Caco-2 (cell line): ENCODE data around the gene TMEM205. TPM values are rescaled to one million over a fixed set of nuclear protein-coding genes. Genes with fewer than 3 reads are reported as not detected.

Experiments used
- BruUV-seq: library from RNA; stranded (reverse); fragments of 400-500 nt; replicated peaks from 2 replicates; lab custom pipeline; 2021; lab: Mats Ljungman, UMichigan
- CTCF ChIA-PET: fragments of 300-600 bp; sonication (Branson Sonifier 250); formaldehyde crosslinking; loops from one replicate; lab custom pipeline; 2022; ENCODE audit warnings: antibody characterized with exemption; lab: Charles Lee
- POLR2A ChIA-PET: fragments of 300-600 bp; sonication (Branson Sonifier 250); formaldehyde crosslinking; loops from one replicate; lab custom pipeline; 2022; ENCODE audit warnings: antibody characterized with exemption; lab: Charles Lee
- DNase-seq, 2 experiments: peaks; one replicate each; pipeline versions ENCODE4 v3.0.0 to v3.0.0-alpha.2; 2020 to 2022
- H3K27me3 ChIP-seq: replicated peaks from 2 replicates; pipeline ENCODE4 v1.6.0; 2011; ENCODE audit warnings: low read length; ENCODE audit not compliant: control insufficient read depth, insufficient read depth
- H3K36me3 ChIP-seq: 2 replicates; pipeline ENCODE4 v1.5.1; 2011; ENCODE audit warnings: low read length; ENCODE audit not compliant: control insufficient read depth, insufficient read depth
- H3K4me1 ChIP-seq: fragments of 250-450 bp; sonication (Bioruptor Pico); 2 replicates; pipeline ENCODE4 v1.5.1; 2020; ENCODE audit warnings: mild to moderate bottlenecking
- H3K4me3 ChIP-seq: 2 replicates; pipeline ENCODE4 v1.5.1; 2011; ENCODE audit warnings: low read depth, mild to moderate bottlenecking, control low read depth, low read length
- H3K9me3 ChIP-seq: fragments of 250-450 bp; sonication (Bioruptor Pico); 2 replicates; pipeline ENCODE4 v1.5.1; 2020; ENCODE audit warnings: mild to moderate bottlenecking, moderate library complexity
- H3K27ac Mint-ChIP-seq: one replicate; pipeline ENCODE4 v1.8.0; 2022; ENCODE audit warnings: mixed read lengths; ENCODE audit not compliant: unreplicated experiment
- H3K27me3 Mint-ChIP-seq: one replicate; pipeline ENCODE4 v1.8.0; 2022; ENCODE audit warnings: mixed read lengths; ENCODE audit not compliant: insufficient read depth, unreplicated experiment
- H3K36me3 Mint-ChIP-seq: one replicate; pipeline ENCODE4 v1.8.0; 2022; ENCODE audit warnings: mild to moderate bottlenecking, mixed read lengths; ENCODE audit not compliant: insufficient read depth, unreplicated experiment
- H3K4me1 Mint-ChIP-seq: one replicate; pipeline ENCODE4 v1.8.0; 2022; ENCODE audit warnings: low read depth, mixed read lengths; ENCODE audit not compliant: unreplicated experiment
- H3K4me3 Mint-ChIP-seq: one replicate; pipeline ENCODE4 v1.8.0; 2022; ENCODE audit warnings: mild to moderate bottlenecking, moderate library complexity, mixed read lengths; ENCODE audit not compliant: unreplicated experiment
- H3K9me3 Mint-ChIP-seq: one replicate; pipeline ENCODE4 v1.8.0; 2022; ENCODE audit warnings: mixed read lengths; ENCODE audit not compliant: unreplicated experiment
- intact Hi-C: fragments of 100-400 bp; cut with micrococcal nuclease; formaldehyde crosslinking; loops from one replicate; pipeline ENCODE4 v1.10.0; 2022; ENCODE audit not compliant: unreplicated experiment
- total RNA-seq: library from RNA; stranded (reverse); gene quantifications from 2 replicates; pipeline ENCODE4 v1.2.3, GENCODE V29; 2022
- TF ChIP-seq, protein P1 (sequence below), 2 experiments: fragments of 200-600 bp in 1 of 2; IDR thresholded peaks; 1 replicate in 1 of 2; 2 replicates in 1 of 2; pipeline versions ENCODE4 v1.5.1 to v1.8.0; 2011 to 2022; ENCODE audit warnings: antibody characterized with exemption in 1 of 2, control low read depth in 1 of 2, inconsistent platforms in 1 of 2, low read depth in 1 of 2, low read length in 1 of 2, mild to moderate bottlenecking in 1 of 2, moderate library complexity in 1 of 2; ENCODE audit not compliant: insufficient read depth in 1 of 2, severe bottlenecking in 1 of 2, unreplicated experiment in 1 of 2

Gene TMEM205
- total RNA-seq, 1 experiment from 2014 or later: 68.3 TPM

DNA sequence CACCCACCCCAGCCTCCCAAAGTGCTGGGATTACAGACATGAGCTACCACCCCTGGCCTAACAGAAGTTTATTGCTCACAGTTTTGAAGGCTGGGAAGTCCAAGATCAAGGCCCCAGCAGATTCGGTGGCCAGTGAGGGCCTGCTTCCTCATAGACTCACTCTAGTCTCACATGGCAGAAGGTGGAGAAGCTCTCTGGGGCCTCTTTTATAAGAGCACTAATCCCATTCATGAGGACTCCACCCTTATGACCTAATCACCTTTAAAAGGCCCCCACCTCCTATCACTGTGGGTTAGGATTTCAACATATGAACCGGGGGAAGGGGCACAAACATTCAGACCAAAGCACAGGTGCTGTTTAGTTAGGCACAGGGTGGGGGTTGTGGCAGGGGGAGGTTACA is 21.5 kb upstream of the TMEM205 start:
- H3K4me1 ChIP-seq: no peaks in the 10 kb centered on the region
- no peaks in the 10 kb centered on the region for H3K9me3 ChIP-seq
- H3K27ac Mint-ChIP-seq: no peak overlapping the region
- H3K9me3 Mint-ChIP-seq: no peaks in the 10 kb centered on the region
- no peak overlapping the region for H3K4me3 Mint-ChIP-seq
- DNase-seq: no peak
- CTCF ChIA-PET: no interaction called here
- no peaks in the 10 kb centered on the region for H3K27me3 Mint-ChIP-seq
- POLR2A ChIA-PET: no interaction called here
- no TSS peak for BruUV-seq
- H3K4me1 Mint-ChIP-seq: no peaks in the 10 kb centered on the region
- H3K27me3 ChIP-seq: no peaks in the 10 kb centered on the region
- H3K36me3 ChIP-seq: no peaks in the 10 kb centered on the region
- TF ChIP-seq, protein P1, sequence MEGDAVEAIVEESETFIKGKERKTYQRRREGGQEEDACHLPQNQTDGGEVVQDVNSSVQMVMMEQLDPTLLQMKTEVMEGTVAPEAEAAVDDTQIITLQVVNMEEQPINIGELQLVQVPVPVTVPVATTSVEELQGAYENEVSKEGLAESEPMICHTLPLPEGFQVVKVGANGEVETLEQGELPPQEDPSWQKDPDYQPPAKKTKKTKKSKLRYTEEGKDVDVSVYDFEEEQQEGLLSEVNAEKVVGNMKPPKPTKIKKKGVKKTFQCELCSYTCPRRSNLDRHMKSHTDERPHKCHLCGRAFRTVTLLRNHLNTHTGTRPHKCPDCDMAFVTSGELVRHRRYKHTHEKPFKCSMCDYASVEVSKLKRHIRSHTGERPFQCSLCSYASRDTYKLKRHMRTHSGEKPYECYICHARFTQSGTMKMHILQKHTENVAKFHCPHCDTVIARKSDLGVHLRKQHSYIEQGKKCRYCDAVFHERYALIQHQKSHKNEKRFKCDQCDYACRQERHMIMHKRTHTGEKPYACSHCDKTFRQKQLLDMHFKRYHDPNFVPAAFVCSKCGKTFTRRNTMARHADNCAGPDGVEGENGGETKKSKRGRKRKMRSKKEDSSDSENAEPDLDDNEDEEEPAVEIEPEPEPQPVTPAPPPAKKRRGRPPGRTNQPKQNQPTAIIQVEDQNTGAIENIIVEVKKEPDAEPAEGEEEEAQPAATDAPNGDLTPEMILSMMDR (IDR thresholded peaks at IDR 0.05; ENCODE audit: insufficient read depth in 1 of 2, low read depth in 1 of 2, low read length in 1 of 2, severe bottlenecking in 1 of 2, unreplicated experiment in 1 of 2): no peak
- intact Hi-C loops: no loop called here
- H3K36me3 Mint-ChIP-seq: peaks cover 14% of the 10 kb centered on the region
- no peak overlapping the region for H3K4me3 ChIP-seq

DNA sequence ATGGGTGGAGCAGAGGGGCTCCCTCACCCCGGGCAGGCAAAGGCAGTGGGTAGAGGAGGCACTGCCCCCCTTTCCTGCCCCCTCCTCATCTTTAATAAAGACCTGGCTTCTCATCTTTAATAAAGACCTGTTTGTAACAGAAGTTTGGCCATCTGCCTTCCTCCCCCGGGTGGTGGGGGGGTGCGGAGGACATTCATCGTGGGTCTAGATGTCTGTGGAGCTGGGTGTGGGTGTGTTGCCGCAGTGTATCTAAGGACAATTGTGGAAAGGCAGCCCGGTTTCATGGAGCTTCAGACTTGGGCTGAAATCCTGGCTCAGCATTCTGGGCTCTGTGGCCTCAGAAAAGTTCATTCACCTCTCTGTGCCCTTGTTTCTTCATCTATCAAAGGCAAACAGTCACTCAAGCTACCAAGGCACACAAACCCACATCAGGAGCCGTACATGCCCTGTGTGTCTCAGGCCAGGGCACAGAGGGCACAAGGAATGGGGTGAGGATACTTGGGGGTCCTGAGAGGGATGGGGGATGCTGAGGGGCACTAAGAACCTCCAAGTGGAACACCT is 19.6 kb upstream of the TMEM205 start:
- DNase-seq: no peak
- Histone ChIP-seq H3K9me3 (no peaks in the 10 kb centered on the region), H3K4me1 (no peaks in the 10 kb centered on the region), H3K36me3 (no peaks in the 10 kb centered on the region), H3K4me3 (no peak overlapping the region), H3K27me3 (no peaks in the 10 kb centered on the region)
- Mint-ChIP-seq H3K27ac (no peak overlapping the region), H3K36me3 (peaks cover 11% of the 10 kb centered on the region), H3K9me3 (no peaks in the 10 kb centered on the region), H3K4me1 (peaks cover 7% of the 10 kb centered on the region), H3K4me3 (no peak overlapping the region), H3K27me3 (no peaks in the 10 kb centered on the region)
- ChIA-PET POLR2A (no interaction called here), CTCF (no interaction called here)
- BruUV-seq: no TSS peak
- TF ChIP-seq, protein P1 (IDR thresholded peaks at IDR 0.05; ENCODE audit: insufficient read depth in 1 of 2, low read depth in 1 of 2, low read length in 1 of 2, severe bottlenecking in 1 of 2, unreplicated experiment in 1 of 2): no peak
- intact Hi-C loops: no loop called here

DNA sequence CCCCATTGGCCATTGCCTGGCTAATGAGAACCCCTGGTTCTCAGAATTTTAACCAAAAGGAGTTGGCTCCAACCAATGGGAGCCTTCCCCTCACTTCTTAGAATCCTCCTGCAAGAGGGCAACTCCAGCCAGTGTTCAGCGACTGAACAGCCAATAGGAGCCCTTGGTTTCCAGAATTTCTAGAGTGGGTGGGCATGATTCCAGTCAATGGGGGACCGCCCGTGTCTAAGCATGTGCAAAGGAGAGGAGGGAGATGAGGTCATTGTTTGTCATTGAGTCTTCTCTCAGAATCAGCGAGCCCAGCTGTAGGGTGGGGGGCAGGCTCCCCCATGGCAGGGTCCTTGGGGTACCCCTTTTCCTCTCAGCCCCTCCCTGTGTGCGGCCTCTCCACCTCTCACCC is 18.9 kb upstream of the TMEM205 start:
- H3K4me3 ChIP-seq: no peak overlapping the region
- no TSS peak for BruUV-seq
- TF ChIP-seq, protein P1 (IDR thresholded peaks at IDR 0.05; ENCODE audit: insufficient read depth in 1 of 2, low read depth in 1 of 2, low read length in 1 of 2, severe bottlenecking in 1 of 2, unreplicated experiment in 1 of 2): no peak
- Mint-ChIP-seq H3K27ac (no peak overlapping the region), H3K4me1 (peaks cover 7% of the 10 kb centered on the region), H3K9me3 (no peaks in the 10 kb centered on the region), H3K27me3 (no peaks in the 10 kb centered on the region), H3K36me3 (peaks cover 6% of the 10 kb centered on the region), H3K4me3 (no peak overlapping the region)
- no peaks in the 10 kb centered on the region for H3K27me3 ChIP-seq
- no peaks in the 10 kb centered on the region for H3K4me1 ChIP-seq
- intact Hi-C loops: no loop called here
- DNase-seq: no peak
- POLR2A ChIA-PET: no interaction called here
- H3K36me3 ChIP-seq: no peaks in the 10 kb centered on the region
- H3K9me3 ChIP-seq: no peaks in the 10 kb centered on the region
- CTCF ChIA-PET: no interaction called here
